ENCODE measurements around the gene APBB1. TPM values are rescaled to one million over a fixed set of nuclear protein-coding genes. Genes with fewer than 3 reads are reported as not detected.

Gene APBB1
- total and polyA plus RNA-seq, 2 of the 4 experiments (the other 2 are of a cell fraction), result 39.4 to 44.1 TPM

DNA sequence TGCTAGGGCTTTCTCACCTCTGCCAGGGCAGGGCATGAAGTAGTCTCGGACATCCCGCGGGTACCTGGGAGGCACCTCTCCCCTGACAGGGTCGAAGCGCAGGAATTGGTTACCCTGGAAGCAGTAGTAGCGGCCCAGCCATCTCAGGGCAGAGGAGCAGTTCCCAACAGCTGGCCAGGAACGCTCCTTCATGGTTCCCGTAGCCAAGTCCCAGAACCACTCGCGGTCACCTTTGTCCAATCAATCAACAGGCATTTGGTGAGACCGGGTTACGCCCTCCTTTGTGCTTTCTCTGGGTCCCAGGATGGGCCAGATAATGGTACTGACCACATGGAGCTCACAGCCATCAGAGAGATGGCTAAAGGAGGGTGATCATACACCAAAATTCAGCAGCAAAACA is 18.5 kb upstream of the APBB1 start:
- H2BK5ac ChIP-seq (ENCODE audit: low read depth, low read length, poor library complexity, severe bottlenecking), result no peak overlapping the region
- H3K9ac ChIP-seq (ENCODE audit: low read depth, low read length), result no peak overlapping the region
- no peak overlapping the region for H3K18ac ChIP-seq (ENCODE audit: low read depth, low read length)
- BruUV-seq (replicated peaks), result no TSS peak
- no peak overlapping the region for H3K56ac ChIP-seq (ENCODE audit: extremely low read depth, insufficient read depth, low read length)
- in situ Hi-C loops (cut with MboI; ENCODE audit: low sequenced_read_pairs), result no loop called here
- no peaks in the 10 kb centered on the region for H4K20me1 ChIP-seq (ENCODE audit: insufficient read depth, low read length)
- H3K9me1 ChIP-seq (ENCODE audit: insufficient read depth, low read length), result no peaks in the 10 kb centered on the region
- H3K4ac ChIP-seq (ENCODE audit: low read depth, low read length), result no peak overlapping the region
- H3K23ac ChIP-seq (ENCODE audit: low read depth, low read length), result no peak overlapping the region
- no peaks in the 10 kb centered on the region for H3K9me3 ChIP-seq (ENCODE audit: control insufficient read depth, insufficient read depth, low read length)
- no peak overlapping the region for H4K8ac ChIP-seq (ENCODE audit: low read depth in 2 of 2, low read length in 2 of 2)
- H3K4me2 ChIP-seq (ENCODE audit: low read depth, low read length), result no peak overlapping the region
- ATAC-seq (ENCODE audit: low read depth), result no peak
- no peak overlapping the region for H2AFZ ChIP-seq (replicated peaks; ENCODE audit: low read length, poor library complexity)
- no peak overlapping the region for H3K4me3 ChIP-seq (ENCODE audit: insufficient read depth, low read depth, low read length)
- no peak overlapping the region for H4K91ac ChIP-seq (ENCODE audit: insufficient read depth, low read depth, low read length)
- H2BK15ac ChIP-seq (ENCODE audit: low read depth, low read length), result no peak overlapping the region
- DNase-seq, result no peak
- H4K5ac ChIP-seq (ENCODE audit: low read depth, low read length), result no peak overlapping the region
- intact Hi-C loops (cut with micrococcal nuclease), result no loop called here
- TF ChIP-seq POLR2A (IDR thresholded peaks at IDR 0.05; ENCODE audit: low read depth, low read length) (no peak), MAFK (IDR thresholded peaks at IDR 0.05; ENCODE audit: low read depth, low read length) (no peak), CHD1 (IDR thresholded peaks at IDR 0.05; ENCODE audit: low read depth, low read length) (no peak), ELK1 (IDR thresholded peaks at IDR 0.05; ENCODE audit: borderline replicate concordance, low read depth, low read length) (no peak), BHLHE40 (IDR thresholded peaks at IDR 0.05; ENCODE audit: low read depth, low read length) (no peak), CEBPB (IDR thresholded peaks at IDR 0.05; ENCODE audit: low read depth, low read length) (no peak), MAZ (IDR thresholded peaks at IDR 0.05; ENCODE audit: borderline replicate concordance, low read depth, low read length) (no peak), FOS (IDR thresholded peaks at IDR 0.05; ENCODE audit: low read depth, low read length) (no peak), RAD21 (IDR thresholded peaks at IDR 0.05; ENCODE audit: low read length) (no peak), RFX5 (IDR thresholded peaks at IDR 0.05; ENCODE audit: low read depth, low read length) (no peak), MXI1 (IDR thresholded peaks at IDR 0.05; ENCODE audit: borderline replicate concordance, low read depth, low read length) (no peak), SMC3 (IDR thresholded peaks at IDR 0.05; ENCODE audit: low read depth, low read length) (no peak), RCOR1 (IDR thresholded peaks at IDR 0.05; ENCODE audit: insufficient replicate concordance, low read length) (no peak), NFE2L2 (IDR thresholded peaks at IDR 0.05; ENCODE audit: low read depth, low read length) (no peak)
- TF ChIP-seq, protein P1, sequence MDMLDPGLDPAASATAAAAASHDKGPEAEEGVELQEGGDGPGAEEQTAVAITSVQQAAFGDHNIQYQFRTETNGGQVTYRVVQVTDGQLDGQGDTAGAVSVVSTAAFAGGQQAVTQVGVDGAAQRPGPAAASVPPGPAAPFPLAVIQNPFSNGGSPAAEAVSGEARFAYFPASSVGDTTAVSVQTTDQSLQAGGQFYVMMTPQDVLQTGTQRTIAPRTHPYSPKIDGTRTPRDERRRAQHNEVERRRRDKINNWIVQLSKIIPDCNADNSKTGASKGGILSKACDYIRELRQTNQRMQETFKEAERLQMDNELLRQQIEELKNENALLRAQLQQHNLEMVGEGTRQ (IDR thresholded peaks at IDR 0.05; ENCODE audit: low read depth, low read length), result no peak
- TF ChIP-seq, protein P2, sequence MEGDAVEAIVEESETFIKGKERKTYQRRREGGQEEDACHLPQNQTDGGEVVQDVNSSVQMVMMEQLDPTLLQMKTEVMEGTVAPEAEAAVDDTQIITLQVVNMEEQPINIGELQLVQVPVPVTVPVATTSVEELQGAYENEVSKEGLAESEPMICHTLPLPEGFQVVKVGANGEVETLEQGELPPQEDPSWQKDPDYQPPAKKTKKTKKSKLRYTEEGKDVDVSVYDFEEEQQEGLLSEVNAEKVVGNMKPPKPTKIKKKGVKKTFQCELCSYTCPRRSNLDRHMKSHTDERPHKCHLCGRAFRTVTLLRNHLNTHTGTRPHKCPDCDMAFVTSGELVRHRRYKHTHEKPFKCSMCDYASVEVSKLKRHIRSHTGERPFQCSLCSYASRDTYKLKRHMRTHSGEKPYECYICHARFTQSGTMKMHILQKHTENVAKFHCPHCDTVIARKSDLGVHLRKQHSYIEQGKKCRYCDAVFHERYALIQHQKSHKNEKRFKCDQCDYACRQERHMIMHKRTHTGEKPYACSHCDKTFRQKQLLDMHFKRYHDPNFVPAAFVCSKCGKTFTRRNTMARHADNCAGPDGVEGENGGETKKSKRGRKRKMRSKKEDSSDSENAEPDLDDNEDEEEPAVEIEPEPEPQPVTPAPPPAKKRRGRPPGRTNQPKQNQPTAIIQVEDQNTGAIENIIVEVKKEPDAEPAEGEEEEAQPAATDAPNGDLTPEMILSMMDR (conservative IDR thresholded peaks at IDR 0.05; ENCODE audit: low read depth, low read length), result no peak
- no peak overlapping the region for H2BK20ac ChIP-seq (ENCODE audit: low read depth, low read length)
- H3K27me3 ChIP-seq (ENCODE audit: control insufficient read depth, insufficient read depth, low read length), result no peaks in the 10 kb centered on the region
- CTCF ChIA-PET, result interaction anchor here (2.1 to 2.6 kb wide), 2 partner anchors 10 to 58 kb away, joined by 7 to 19 read pairs; no protein-coding TSS in a partner anchor
- H2BK120ac ChIP-seq (ENCODE audit: low read depth, low read length), result no peak overlapping the region
- no peak overlapping the region for H3K27ac ChIP-seq (ENCODE audit: insufficient read depth, low read length)
- no peaks in the 10 kb centered on the region for H3K4me1 ChIP-seq (ENCODE audit: control insufficient read depth, insufficient read depth, low read length)
- POLR2A ChIA-PET (ENCODE audit: unreplicated experiment), result no interaction called here
- no peak overlapping the region for H3K14ac ChIP-seq (replicated peaks; ENCODE audit: low read depth, low read length)
- WGBS, 2 experiments (ENCODE audit: extremely low coverage in 2 of 2, insufficient read length in 1 of 2), result 77% methylated on average over 7 of the region's 12 CpGs; no CpG with 5 or more reads in 1 of the 2 experiments
- no peak overlapping the region for H2AK9ac ChIP-seq (replicated peaks; ENCODE audit: low read depth, low read length, poor library complexity)
- H3K79me1 ChIP-seq (ENCODE audit: low read depth in 1 of 2, low read length in 2 of 2), result no peaks in the 10 kb centered on the region
- no peaks in the 10 kb centered on the region for H3K36me3 ChIP-seq (ENCODE audit: control insufficient read depth, insufficient read depth, low read length)
- H2AK5ac ChIP-seq (ENCODE audit: low read depth, low read length), result no peak overlapping the region
- dilution Hi-C loops (cut with HindIII; ENCODE audit: low sequenced_read_pairs, unreplicated experiment), result no loop called here
